GM21367 (cell line): Measurements from ENCODE around the gene SPTBN4.
A peak's percentile ranks its signal among the peaks of the same experiment; 100 is the strongest.
"Not testable (repeated sequence)": the region's sequence is repeated elsewhere in the genome, so short reads cannot be mapped to it uniquely, and the experiment has no call there.

ENCODE experiments used
- ATAC-seq: cut with Tn5 transposase; IDR thresholded peaks from one replicate; pipeline ENCODE4 v1.9.1; 2021; ENCODE audit not compliant: unreplicated experiment

Gene SPTBN4

GRCh38 chr19:40441719-40442253 lies 25.0 kb upstream of the SPTBN4 start:
- ATAC-seq, result no peak

DNA sequence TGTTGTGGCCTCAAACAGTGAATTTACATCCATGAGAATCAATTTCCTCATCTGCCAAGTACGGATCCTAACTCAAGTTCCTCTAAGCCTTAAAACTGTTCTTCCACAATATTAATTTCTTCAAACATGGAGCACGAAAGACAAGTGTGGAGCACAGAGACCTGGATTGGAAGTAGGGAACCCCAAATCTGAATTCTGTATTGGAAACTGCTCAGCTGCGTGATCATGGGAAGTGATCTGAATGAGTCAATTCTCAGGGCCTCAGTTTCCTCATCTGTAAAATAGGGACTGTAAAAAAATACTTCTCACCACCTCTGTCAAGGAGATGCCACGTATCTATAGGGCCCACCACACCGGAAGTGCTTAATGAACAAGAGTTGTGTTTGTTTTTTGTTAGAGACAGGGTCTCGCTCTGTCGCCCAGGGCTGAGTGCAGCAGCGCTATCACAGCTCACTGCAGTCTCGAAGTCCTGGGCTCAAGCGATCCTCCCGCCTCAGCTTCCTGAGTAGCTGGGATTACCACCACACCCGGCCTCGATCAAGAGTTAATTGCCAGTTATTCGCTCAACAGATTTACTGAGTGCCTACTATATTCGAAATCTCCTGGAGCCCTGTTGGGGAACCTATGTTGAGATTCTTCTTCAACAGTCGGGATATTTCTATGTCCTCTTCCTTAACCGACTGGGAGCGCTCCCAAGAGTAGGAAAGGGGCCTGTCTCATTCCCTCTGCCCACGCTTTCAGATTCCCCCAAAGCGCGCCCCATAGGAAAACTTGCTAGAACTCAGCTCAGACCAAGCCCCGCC lies 24.3 kb upstream of the SPTBN4 start:
- ATAC-seq, result no peak

GRCh38 chr19:40443131-40443999 lies 23.4 kb upstream of the SPTBN4 start:
- peak; percentile 62 for ATAC-seq

DNA sequence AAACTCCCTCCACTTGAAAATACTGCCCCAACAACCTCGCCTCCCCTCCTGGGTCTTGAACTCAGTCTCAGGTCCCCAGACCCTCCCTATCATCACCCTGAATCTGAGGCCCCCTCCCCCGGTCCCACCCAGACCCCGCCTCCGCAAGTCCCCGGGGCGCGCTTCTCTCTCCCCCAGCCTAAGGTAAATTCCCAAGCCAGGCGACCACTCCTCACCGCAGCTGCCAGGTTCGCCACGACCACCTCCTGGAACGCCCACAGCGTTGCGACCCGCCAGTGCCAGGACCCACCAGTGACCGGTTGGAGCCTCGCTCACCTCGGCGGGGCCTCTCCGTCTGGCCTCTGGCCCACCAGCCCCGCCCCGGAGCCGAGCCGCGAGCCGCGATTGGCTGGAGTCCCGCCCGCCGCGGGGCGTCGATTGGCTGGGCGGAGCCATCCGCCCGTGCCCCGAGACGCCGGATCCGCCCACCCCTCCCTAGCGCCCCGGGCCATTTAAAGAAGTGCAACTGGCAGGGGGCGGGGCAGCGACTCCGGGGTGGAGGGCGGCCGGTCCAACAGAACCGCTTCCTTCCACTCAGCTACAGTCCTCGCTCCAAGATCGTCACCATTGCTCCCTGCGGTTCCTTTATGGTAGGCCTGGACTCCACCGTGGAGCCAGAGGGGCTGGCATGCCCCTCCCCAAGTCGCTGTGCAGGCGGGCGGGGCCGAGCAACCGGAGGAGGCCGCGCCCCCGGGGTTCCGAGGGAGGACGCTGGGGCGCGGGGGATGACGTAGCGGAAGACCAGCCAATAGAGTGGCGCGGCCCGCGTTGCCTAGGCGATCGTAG lies 22.6 kb upstream of the SPTBN4 start, which contains the start of gene SERTAD3:
Gene SERTAD3, minus strand, starts transcription at position 336 of the 825 bp plus-strand sequence. CDS start 2,255 bp downstream, outside the sequence.
- ATAC-seq, result peak; percentile 50

DNA sequence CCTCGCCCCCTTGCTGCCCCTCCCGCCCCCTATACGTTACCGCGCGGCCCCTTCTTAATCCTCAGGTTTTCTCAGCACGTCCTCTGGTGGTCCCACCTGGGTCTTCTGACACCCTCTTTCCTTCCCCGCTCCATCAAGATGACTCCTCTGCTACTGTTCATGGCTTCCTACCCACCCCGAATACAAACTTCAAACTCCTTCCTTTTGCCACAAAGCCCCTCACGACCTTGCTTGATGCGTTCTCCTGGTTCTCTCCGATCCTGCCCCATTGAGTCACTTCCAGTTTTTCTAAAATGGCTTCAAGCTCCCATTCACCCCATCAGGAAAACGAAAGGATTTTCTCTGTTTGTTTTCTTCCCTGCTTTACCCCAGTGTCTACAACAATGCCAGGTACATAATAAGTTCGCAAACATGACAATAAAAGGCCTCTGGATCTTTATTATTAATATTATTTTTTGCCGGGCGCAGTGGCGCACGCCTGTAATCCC lies 21.9 kb upstream of the SPTBN4 start:
- no peak for ATAC-seq

DNA sequence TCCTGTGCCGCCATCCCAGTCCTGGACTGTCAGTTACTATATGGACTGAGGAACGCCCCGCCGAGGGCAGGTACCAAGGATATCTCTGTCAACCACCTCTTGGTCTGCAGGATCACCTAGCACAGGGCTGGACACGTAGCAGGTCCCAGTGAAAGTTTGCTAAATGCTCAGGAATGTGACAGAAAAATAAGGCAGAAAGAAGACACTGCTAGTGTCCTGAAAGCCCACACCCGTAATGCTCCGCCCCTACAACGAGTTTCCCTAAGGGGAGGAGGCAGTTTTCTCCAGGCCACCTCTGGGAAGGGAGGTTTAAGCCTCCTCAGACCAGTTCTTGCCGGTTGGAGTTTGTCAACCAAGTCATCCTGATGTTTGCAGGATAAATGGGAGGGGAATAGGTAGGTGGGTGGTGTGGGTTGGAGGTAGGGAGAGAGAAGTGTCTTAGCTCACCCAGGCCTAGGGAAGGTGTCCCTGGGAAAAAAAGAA lies 21.0 kb upstream of the SPTBN4 start:
- no peak for ATAC-seq

- ATAC-seq, result no peak
Observed at GRCh38 chr19:40446263-40446784, 20.5 kb upstream of the SPTBN4 start.

DNA sequence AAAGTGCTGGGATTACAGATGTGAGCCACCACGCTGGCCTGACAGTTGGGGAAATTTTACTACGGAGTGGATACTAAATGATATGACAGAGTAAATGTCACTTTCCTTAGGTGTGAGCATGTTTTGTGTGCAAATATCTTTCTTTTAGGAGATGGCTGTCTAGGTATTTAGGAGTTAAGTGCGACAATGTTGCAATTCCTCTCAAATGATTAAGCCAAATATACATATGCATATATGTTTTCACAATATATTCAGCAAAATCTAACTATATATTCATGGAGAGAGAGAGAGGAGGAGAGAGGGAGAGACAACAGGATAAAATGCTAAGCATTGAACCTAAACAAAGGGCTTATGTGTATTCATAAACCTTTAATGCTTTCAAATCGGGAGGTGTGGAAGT lies 17.3 kb upstream of the SPTBN4 start:
- ATAC-seq, result no peak

GRCh38 chr19:40450664-40451063 lies 16.1 kb upstream of the SPTBN4 start:
- ATAC-seq, result no peak

DNA sequence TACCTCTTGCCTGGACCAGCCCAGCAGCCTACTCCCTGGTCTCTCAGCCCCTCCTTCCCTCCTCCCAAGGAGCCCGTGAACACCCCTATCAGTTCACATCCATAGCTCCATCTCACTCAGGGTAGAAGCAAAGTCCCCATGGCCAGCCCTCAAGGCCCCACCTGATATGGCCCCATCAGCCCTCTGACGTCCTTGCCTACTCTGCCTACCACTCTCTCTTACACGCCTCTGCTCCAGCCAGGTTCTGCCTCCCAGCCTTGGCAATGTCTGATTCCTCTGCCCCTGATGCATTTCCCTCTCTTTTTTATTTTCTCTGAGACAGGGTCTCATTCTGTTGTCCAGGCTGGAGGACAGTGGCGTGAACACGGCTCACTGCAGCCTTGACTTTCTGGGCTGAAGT lies 14.8 kb upstream of the SPTBN4 start:
- ATAC-seq, result no peak

GRCh38 chr19:40453151-40453735 lies 13.6 kb upstream of the SPTBN4 start:
- no peak for ATAC-seq

DNA sequence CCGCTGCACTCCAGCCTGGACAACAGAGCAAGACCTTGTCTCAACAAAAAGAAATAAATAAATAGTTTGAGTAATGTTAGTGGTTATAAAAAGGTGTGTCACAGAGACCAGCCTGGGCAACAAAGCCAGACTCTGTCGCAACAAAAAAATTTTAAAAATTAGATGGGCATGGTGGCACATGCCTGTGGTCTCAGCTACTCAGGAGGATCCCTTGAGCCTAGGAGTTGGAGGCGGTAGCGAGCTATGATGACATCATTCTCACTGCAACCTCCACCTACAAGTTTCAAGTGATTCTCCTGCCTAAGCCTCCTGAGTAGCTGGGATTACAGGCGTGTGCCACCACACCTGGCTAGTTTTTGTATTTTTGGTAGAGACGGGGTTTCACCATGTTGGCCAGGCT lies 12.9 kb upstream of the SPTBN4 start:
- ATAC-seq, result not testable (repeated sequence)

GRCh38 chr19:40457048-40457447 lies 9.8 kb upstream of the SPTBN4 start:
- ATAC-seq, result no peak

GRCh38 chr19:40457953-40458596 lies 8.7 kb upstream of the SPTBN4 start:
- no peak for ATAC-seq

GRCh38 chr19:40458597-40458974 lies 8.2 kb upstream of the SPTBN4 start:
- ATAC-seq, result no peak

GRCh38 chr19:40460185-40460584 lies 6.6 kb upstream of the SPTBN4 start:
- no peak for ATAC-seq

DNA sequence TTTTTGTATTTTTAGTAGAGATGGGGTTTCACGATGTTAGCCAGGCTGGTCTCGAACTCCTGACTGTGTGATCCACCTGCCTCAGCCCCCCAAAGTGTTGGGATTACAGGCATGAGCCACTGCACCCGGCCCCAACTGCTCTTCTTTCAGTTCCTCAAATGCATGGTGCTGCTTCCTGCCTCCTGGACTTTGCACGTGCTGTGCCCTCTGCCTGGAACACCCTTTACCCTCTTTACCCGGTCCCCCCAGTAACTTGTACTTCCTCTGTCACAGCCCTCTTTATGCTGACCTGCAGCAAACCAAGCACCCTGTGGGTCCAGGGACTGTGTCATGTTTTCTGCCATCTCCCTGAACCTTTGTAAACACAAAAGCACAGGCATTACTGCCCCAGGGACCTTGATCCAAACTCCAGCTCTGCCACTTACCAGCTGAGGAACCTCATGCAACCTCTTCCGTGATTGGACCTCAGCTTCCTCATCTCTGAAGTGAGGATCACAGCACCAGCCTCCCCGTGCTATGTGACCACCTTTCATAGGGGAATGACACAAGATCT lies 5.1 kb upstream of the SPTBN4 start:
- no peak for ATAC-seq

DNA sequence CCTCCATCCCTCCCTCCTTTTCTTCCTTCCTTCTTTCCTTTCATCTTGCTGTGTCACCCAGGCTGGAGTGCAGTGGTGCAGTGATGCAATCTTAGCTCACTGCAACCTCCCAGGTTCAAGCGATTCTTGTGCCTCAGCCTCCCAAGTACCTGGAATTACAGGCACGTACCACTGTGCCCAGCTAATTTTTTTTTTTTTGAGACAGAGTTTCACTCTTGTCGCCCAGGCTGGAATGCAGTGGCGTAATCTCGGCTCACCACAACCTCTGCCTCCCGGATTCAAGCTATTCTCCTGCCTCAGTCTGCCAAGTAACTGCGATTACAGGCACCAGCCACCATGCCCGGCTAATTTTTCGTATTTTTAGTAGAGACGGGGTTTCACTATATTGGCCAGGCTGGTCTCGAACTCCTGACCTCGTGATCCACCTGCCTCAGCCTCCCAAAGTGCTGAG lies 3.2 kb upstream of the SPTBN4 start:
- ATAC-seq, result not testable (repeated sequence)
